ENCODE data around the gene PRM3. TPM values are rescaled to one million over a fixed set of nuclear protein-coding genes. Genes with fewer than 3 reads are reported as not detected.

PRM3 gene
- total RNA-seq, 1 experiment from 2014 or later = not detected

- intact Hi-C loops (cut with micrococcal nuclease; ENCODE audit: unreplicated experiment) = no loop called here
- no peaks in the 10 kb centered on the region for H3K36me3 Mint-ChIP-seq (ENCODE audit: insufficient read depth, unreplicated experiment)
- H3K4me3 Mint-ChIP-seq (ENCODE audit: low read depth, unreplicated experiment) = no peak overlapping the region
- H3K4me1 Mint-ChIP-seq (ENCODE audit: low read depth, unreplicated experiment) = no peaks in the 10 kb centered on the region
- H3K27ac Mint-ChIP-seq (ENCODE audit: unreplicated experiment) = no peak overlapping the region
- CTCF ChIA-PET = interaction anchor here (0.6 to 0.8 kb wide), 2 partner anchors 227 to 344 kb away, joined by 3 read pairs; no protein-coding TSS in a partner anchor
- H3K9me3 Mint-ChIP-seq (ENCODE audit: low read depth, unreplicated experiment) = peaks cover 4% of the 10 kb centered on the region
- peaks cover 13% of the 10 kb centered on the region for H3K27me3 Mint-ChIP-seq (ENCODE audit: unreplicated experiment)
- no peak for TF ChIP-seq CTCF (IDR thresholded peaks at IDR 0.05; ENCODE audit: unreplicated experiment)
- no peak for DNase-seq
- BruUV-seq (replicated peaks) = no TSS peak
Observed at GRCh38 chr16:11270602-11271162, 2.7 kb downstream of the PRM3 start.

GRCh38 chr16:11268921-11269375 lies 4.5 kb downstream of the PRM3 start, which contains the start of gene TNP2:
TNP2 (minus strand) TSS chr16:11269325; CDS start chr16:11269262, 63 bp downstream.
- intact Hi-C loops (cut with micrococcal nuclease; ENCODE audit: unreplicated experiment) = no loop called here
- Mint-ChIP-seq H3K4me3 (ENCODE audit: low read depth, unreplicated experiment) (no peak within 1 kb of the TSS), H3K27ac (ENCODE audit: unreplicated experiment) (no peak within 1 kb of the TSS), H3K4me1 (ENCODE audit: low read depth, unreplicated experiment) (no peaks in the 10 kb centered on the region), H3K9me3 (ENCODE audit: low read depth, unreplicated experiment) (peaks cover 4% of the 10 kb centered on the region), H3K36me3 (ENCODE audit: insufficient read depth, unreplicated experiment) (no peaks in the 10 kb centered on the region), H3K27me3 (ENCODE audit: unreplicated experiment) (peaks cover 13% of the 10 kb centered on the region)
- no peak for DNase-seq
- CTCF ChIA-PET = interaction anchor here (0.6 kb wide), 1 partner anchor 575 kb away, joined by 3 read pairs; no protein-coding TSS in a partner anchor
- BruUV-seq (replicated peaks) = no TSS peak
- no peak for TF ChIP-seq CTCF (IDR thresholded peaks at IDR 0.05; ENCODE audit: unreplicated experiment)

GRCh38 chr16:11265124-11265523 lies 8.3 kb downstream of the PRM3 start:
- TF ChIP-seq CTCF (IDR thresholded peaks at IDR 0.05; ENCODE audit: unreplicated experiment) = no peak
- intact Hi-C loops (cut with micrococcal nuclease; ENCODE audit: unreplicated experiment) = no loop called here
- BruUV-seq (replicated peaks) = no TSS peak
- H3K4me3 Mint-ChIP-seq (ENCODE audit: low read depth, unreplicated experiment) = no peak overlapping the region
- peaks cover 4% of the 10 kb centered on the region for H3K9me3 Mint-ChIP-seq (ENCODE audit: low read depth, unreplicated experiment)
- H3K36me3 Mint-ChIP-seq (ENCODE audit: insufficient read depth, unreplicated experiment) = no peaks in the 10 kb centered on the region
- H3K27me3 Mint-ChIP-seq (ENCODE audit: unreplicated experiment) = peaks cover 8% of the 10 kb centered on the region
- peaks cover 9% of the 10 kb centered on the region for H3K4me1 Mint-ChIP-seq (ENCODE audit: low read depth, unreplicated experiment)
- CTCF ChIA-PET = interaction anchor here (1.0 to 1.2 kb wide), 2 partner anchors 33 to 94 kb away, joined by 3 to 5 read pairs; no protein-coding TSS in a partner anchor
- no peak for DNase-seq
- H3K27ac Mint-ChIP-seq (ENCODE audit: unreplicated experiment) = no peak overlapping the region

- H3K27ac Mint-ChIP-seq (ENCODE audit: unreplicated experiment) = no peak overlapping the region
- no peak for DNase-seq
- peaks cover 4% of the 10 kb centered on the region for H3K9me3 Mint-ChIP-seq (ENCODE audit: low read depth, unreplicated experiment)
- H3K4me3 Mint-ChIP-seq (ENCODE audit: low read depth, unreplicated experiment) = no peak overlapping the region
- no peak for TF ChIP-seq CTCF (IDR thresholded peaks at IDR 0.05; ENCODE audit: unreplicated experiment)
- H3K36me3 Mint-ChIP-seq (ENCODE audit: insufficient read depth, unreplicated experiment) = no peaks in the 10 kb centered on the region
- no TSS peak for BruUV-seq (replicated peaks)
- peaks cover 17% of the 10 kb centered on the region for H3K4me1 Mint-ChIP-seq (ENCODE audit: low read depth, unreplicated experiment)
- no peaks in the 10 kb centered on the region for H3K27me3 Mint-ChIP-seq (ENCODE audit: unreplicated experiment)
- CTCF ChIA-PET = interaction anchor here (1.2 kb wide), 1 partner anchor 33 kb away, joined by 5 read pairs; no protein-coding TSS in a partner anchor
- intact Hi-C loops (cut with micrococcal nuclease; ENCODE audit: unreplicated experiment) = no loop called here
Observed at GRCh38 chr16:11264155-11264832, 9.1 kb downstream of the PRM3 start.

Measured in Calu3 (cell line).